Measurements from ENCODE around the gene SACS.
A peak's percentile ranks its signal among the peaks of the same experiment; 100 is the strongest.
"Not testable (repeated sequence)": the region's sequence is repeated elsewhere in the genome, so short reads cannot be mapped to it uniquely, and the experiment has no call there.

SACS gene

GRCh38 chr13:23401156-23401555, 32.3 kb downstream of the SACS start:
- not testable (repeated sequence) for DNase-seq

DNA sequence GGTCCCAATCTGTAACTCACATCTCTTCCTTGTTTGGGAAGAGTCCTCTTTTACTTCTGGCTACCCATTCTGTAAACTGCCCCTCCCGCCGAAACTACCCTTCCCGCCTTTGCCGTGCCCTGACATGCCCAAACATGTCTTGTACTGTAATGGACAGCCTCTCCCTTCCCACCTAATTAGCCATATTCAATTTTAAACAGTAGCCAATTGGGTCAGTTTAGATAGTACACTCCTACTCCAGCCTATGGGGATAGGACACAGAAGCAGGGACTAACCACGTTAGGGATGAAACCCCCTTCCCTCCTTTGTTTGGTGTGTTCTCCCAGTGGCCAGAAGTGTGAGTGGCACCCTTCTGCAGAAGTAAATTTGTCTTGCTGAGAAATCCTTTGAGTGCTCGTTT, 34.2 kb downstream of the SACS start:
- DNase-seq = no peak

- DNase-seq = no peak
Observed at GRCh38 chr13:23394821-23395220, 38.7 kb downstream of the SACS start.

DNA sequence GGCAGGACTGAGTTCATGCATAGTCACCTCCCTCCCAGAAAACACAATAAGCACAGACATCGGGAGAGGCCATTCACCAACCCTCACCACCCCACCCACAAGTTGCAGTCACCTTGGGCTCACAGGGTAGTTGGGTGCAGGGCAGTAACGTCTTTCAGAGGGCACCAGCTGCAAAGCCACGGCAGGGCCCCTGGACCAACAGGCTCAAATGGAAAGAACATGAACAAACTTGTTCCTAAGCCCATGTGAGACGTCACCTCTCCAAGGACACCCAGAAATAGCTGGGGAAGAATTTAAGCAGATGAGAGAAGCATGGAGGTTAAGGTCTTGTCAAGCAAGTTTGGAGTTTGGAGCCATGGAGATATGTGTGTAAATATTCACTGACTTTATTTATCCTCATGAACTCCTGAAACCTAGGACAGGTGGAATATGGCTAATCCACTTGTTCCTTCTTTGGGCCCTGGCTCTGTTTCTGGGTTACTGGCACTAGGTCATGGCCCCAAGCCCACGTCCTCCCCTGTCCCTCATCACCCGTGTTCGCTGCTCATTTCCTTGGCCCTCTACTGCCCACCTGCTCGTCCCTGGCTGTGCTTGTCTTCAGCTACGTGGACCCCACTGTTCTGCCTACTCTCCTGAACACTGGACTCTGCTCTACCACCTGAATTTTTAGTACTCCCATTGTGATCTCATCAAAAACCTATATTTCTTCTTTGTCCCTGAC, 40.4 kb downstream of the SACS start:
- no peak for DNase-seq

DNA sequence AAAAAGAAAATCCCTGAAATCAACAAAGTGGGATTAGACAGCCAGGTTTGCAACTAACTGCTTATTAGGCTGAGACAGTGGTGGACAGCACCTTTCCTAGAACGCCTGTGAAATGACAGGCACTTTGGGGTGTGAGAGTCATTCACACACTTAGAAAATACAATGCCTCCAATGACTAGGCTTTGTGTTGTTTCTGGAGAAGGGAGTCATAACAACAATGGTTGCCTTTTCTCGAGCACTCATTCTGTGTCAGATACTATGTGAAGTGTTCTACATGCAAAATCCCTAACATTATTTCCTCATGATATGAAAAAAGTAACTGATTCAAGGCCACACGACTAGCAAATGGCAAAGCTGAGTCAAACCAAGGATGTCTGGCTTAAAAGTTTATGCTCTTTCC, 41.2 kb downstream of the SACS start:
- DNase-seq = no peak

DNA sequence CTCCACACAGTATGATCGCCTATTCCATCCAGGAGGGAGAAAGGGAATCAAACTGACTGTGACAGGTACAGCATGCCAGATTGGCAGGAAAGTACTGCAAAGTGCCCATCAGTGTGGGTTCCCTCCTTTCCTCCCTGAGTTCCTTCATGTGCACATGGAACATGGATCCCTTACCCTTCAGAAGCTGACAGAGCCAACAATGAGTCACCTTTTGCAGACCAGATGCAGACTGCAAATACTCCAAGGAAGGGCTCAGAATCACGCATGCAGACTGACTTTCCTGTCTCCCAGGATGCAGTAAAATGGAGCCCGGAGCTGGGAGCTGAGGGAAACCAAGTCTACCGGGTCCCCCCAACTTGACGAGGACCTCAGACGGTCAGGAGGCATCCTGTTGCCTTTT, 41.8 kb downstream of the SACS start:
- DNase-seq = no peak

- DNase-seq = no peak
Observed at GRCh38 chr13:23386533-23386932, 47.0 kb downstream of the SACS start.

- DNase-seq = no peak
Observed at GRCh38 chr13:23385931-23386330, 47.6 kb downstream of the SACS start.

- DNase-seq = no peak
Observed at GRCh38 chr13:23384111-23384510, 49.4 kb downstream of the SACS start.

- DNase-seq = no peak
Observed at GRCh38 chr13:23383151-23383550, 50.4 kb downstream of the SACS start.

GRCh38 chr13:23381866-23382265, 51.6 kb downstream of the SACS start:
- no peak for DNase-seq

GRCh38 chr13:23380534-23380933, 53.0 kb downstream of the SACS start:
- DNase-seq = no peak

DNA sequence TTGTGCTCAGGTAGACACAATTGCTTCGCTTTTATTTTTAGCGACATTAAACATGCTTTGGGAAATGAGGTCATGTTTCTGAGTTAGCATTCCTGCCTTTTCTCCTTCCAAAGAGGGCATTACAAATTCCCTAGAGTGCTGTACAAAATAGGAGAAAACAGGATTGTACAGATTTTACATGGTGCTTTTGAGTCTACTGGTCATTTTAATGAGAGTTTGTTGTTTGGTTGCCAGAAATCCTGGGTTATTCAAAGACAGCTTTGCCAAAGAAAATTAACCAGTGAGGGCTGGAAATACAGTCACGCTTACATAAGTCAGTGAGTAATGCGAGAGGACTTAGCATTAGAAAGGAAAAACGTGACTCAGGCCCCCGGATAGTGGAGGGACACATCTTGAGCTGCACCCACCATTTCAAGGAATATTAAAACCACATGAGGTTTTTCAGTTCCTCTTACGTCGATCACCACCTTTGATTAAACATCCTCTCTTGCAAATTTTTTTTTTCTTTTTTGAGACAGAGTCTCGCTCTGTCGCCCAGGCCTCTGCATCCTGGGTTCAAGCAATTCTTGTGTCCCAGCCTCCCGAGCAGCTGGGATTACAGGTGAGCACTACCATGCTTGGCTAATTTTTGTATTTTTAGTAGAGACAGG, 55.4 kb downstream of the SACS start:
- DNase-seq = no peak

GRCh38 chr13:23377579-23377978, 55.9 kb downstream of the SACS start:
- DNase-seq = no peak

- DNase-seq = peak; percentile 94
Observed at GRCh38 chr13:23375001-23375971, 58.2 kb downstream of the SACS start.

DNA sequence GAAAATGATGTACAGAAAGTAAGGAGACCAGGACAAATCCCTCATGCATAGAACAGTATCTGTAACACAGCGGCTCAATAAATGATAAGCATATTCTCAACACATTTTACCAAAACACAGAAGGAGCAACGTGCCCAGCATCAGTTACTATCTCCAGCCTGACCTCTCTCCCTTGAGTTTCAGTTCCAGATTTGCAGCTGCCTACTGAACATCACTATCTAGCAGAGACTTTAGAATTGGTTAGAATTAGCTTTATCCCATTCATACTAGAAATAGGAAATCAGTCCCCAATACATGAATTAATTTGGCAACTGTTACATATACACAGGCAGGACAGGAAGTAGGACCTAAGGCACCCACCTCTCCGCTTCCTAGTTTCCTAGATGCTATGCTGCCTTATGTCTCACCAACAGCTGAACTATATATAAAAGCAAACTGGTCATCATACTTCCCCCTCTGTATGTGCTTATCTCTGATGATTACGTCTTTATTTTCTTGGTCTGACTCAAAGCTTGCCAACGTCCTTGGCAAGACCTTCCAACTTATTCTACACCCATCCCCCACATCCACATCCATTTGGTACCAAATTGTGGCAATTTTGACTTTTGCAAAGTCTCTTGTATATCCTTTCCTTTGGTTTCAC, 61.1 kb downstream of the SACS start:
- DNase-seq = no peak

GRCh38 chr13:23367907-23368306, 65.6 kb downstream of the SACS start:
- no peak for DNase-seq

DNA sequence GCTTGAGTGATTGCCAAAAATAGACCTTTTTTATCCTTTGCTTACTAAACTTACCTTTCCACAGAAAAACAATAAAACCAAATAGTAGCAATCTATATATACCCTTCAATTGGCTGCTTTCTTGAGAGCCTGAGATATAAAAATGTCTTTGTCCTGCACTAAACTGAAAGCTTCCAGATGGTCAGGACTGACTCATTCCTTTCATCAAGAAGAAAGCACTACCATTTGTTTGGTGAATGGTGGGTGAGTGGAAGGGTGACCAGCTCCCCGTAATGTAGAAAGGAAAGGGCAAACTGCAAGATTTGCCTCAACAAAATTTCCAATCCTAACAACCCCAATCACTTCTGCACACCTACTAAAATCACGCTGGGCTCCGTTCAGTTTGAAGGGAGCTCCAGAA, 67.8 kb downstream of the SACS start:
- DNase-seq = no peak

DNA sequence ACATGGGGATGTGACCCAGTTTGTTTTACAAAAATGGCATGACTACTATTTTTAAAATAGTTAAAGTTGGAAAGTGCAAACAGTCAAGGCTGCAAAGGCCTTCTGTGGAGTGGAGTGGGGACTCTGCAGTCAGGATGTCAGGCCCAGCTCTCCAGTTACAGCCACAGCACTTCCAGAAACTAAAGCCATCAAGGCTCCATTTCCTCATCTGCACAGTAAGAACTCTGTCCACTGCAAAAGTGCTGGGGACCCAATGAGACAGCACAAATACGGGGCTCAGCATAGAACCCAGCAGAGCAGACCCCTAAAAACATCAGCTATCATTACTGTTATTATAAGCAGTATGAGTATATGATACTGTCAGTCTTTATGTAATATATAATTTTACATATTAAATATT, 73.6 kb downstream of the SACS start:
- DNase-seq = no peak

- DNase-seq = no peak
Observed at GRCh38 chr13:23357349-23357748, 76.2 kb downstream of the SACS start.

- DNase-seq = no peak
Observed at GRCh38 chr13:23356368-23356767, 77.1 kb downstream of the SACS start.

GRCh38 chr13:23354520-23354919, 79.0 kb downstream of the SACS start:
- no peak for DNase-seq

DNA sequence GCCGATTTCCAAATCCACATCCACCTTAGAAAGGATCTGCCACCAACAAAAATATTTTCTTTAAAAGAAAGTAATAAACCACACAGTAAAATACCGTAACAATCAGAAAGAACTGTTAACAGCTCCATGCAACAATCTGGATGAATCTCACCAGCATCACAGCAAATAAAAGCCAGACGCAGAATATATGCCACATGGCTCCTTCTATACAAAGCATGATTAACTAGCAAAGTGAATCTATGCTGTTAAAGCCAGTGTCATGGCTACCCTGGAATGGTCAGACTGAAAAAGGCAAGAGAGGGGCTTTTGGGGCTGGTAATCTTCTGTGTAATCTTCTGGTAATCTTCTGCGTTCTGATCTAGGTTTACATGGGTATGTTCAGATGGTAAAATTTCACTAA, 81.3 kb downstream of the SACS start:
- no peak for DNase-seq
